ACC112 (cell line): ENCODE results near the gene ADGRV1.

Source experiments
- H2AFZ ChIP-seq: fragments of 200-600 bp; sonication (generic); one replicate; pipeline ENCODE4 v1.6.0; 2017; ENCODE audit warnings: antibody characterized with exemption, low read length; ENCODE audit not compliant: unreplicated experiment
- H3K27ac ChIP-seq: fragments of 200-600 bp; sonication (generic); 2 replicates; pipeline ENCODE4 v1.5.1; 2014; ENCODE audit warnings: low read depth, mild to moderate bottlenecking, antibody characterized with exemption, low read length, moderate library complexity
- H3K27me3 ChIP-seq: fragments of 200-600 bp; sonication (generic); 2 replicates; pipeline ENCODE4 v1.6.1; 2014; ENCODE audit warnings: mild to moderate bottlenecking, antibody characterized with exemption, low read length, moderate library complexity, mixed read lengths; ENCODE audit not compliant: insufficient read depth
- H3K36me3 ChIP-seq: fragments of 200-600 bp; sonication (generic); 2 replicates; pipeline ENCODE4 v1.6.1; 2016; ENCODE audit warnings: mild to moderate bottlenecking, antibody characterized with exemption, low read length, moderate library complexity, mixed read lengths; ENCODE audit not compliant: insufficient read depth
- H3K4me1 ChIP-seq: fragments of 200-600 bp; sonication (generic); one replicate; pipeline ENCODE4 v1.6.1; 2016; ENCODE audit warnings: low read length, mixed read lengths; ENCODE audit not compliant: insufficient read depth, unreplicated experiment, control insufficient read depth
- H3K4me3 ChIP-seq: fragments of 200-600 bp; sonication (generic); 2 replicates; pipeline ENCODE4 v1.5.1; 2014; ENCODE audit warnings: mild to moderate bottlenecking, low read depth, low read length
- H3K79me2 ChIP-seq: fragments of 200-600 bp; sonication (generic); one replicate; pipeline ENCODE4 v1.6.0; 2016; ENCODE audit warnings: low read length; ENCODE audit not compliant: control insufficient read depth, unreplicated experiment, insufficient read depth

The ADGRV1 gene

GRCh38 chr5:90553711-90554110 lies 4.9 kb upstream of the ADGRV1 start:
- H3K27ac ChIP-seq = no peak overlapping the region
- no peak overlapping the region for H3K4me3 ChIP-seq
- H3K36me3 ChIP-seq = no peaks in the 10 kb centered on the region
- no peaks in the 10 kb centered on the region for H3K4me1 ChIP-seq
- H3K79me2 ChIP-seq = no peaks in the 10 kb centered on the region
- no peak overlapping the region for H2AFZ ChIP-seq
- H3K27me3 ChIP-seq = peaks cover 91% of the 10 kb centered on the region

GRCh38 chr5:90554358-90555006 lies 4.1 kb upstream of the ADGRV1 start:
- Histone ChIP-seq H2AFZ (no peak overlapping the region), H3K79me2 (no peaks in the 10 kb centered on the region), H3K4me3 (no peak overlapping the region), H3K27ac (no peak overlapping the region), H3K36me3 (no peaks in the 10 kb centered on the region), H3K27me3 (peaks cover 92% of the 10 kb centered on the region), H3K4me1 (no peaks in the 10 kb centered on the region)

GRCh38 chr5:90555666-90556065 lies 2.9 kb upstream of the ADGRV1 start:
- Histone ChIP-seq H3K27me3 (peaks cover 96% of the 10 kb centered on the region), H3K79me2 (no peaks in the 10 kb centered on the region), H3K4me3 (no peak overlapping the region), H2AFZ (no peak overlapping the region), H3K36me3 (no peaks in the 10 kb centered on the region), H3K27ac (no peak overlapping the region), H3K4me1 (no peaks in the 10 kb centered on the region)

GRCh38 chr5:90557391-90557790 lies 1.2 kb upstream of the ADGRV1 start:
- peaks cover 99% of the 10 kb centered on the region for H3K27me3 ChIP-seq
- no peaks in the 10 kb centered on the region for H3K36me3 ChIP-seq
- H3K4me3 ChIP-seq = no peak overlapping the region
- H3K27ac ChIP-seq = no peak overlapping the region
- no peaks in the 10 kb centered on the region for H3K4me1 ChIP-seq
- H3K79me2 ChIP-seq = no peaks in the 10 kb centered on the region
- no peak overlapping the region for H2AFZ ChIP-seq

GRCh38 chr5:90557871-90558270 lies 726 bp upstream of the ADGRV1 start:
- H3K79me2 ChIP-seq = no peaks in the 10 kb centered on the region
- H3K36me3 ChIP-seq = no peaks in the 10 kb centered on the region
- peak overlapping the region; percentile 57 for H3K4me3 ChIP-seq
- peaks cover 98% of the 10 kb centered on the region for H3K27me3 ChIP-seq
- no peaks in the 10 kb centered on the region for H3K4me1 ChIP-seq
- no peak overlapping the region for H3K27ac ChIP-seq
- no peak overlapping the region for H2AFZ ChIP-seq

GRCh38 chr5:90560771-90561170 lies 2.2 kb downstream of the ADGRV1 start:
- no peak overlapping the region for H3K27ac ChIP-seq
- no peaks in the 10 kb centered on the region for H3K4me1 ChIP-seq
- H2AFZ ChIP-seq = no peak overlapping the region
- H3K79me2 ChIP-seq = no peaks in the 10 kb centered on the region
- H3K36me3 ChIP-seq = no peaks in the 10 kb centered on the region
- H3K27me3 ChIP-seq = peaks cover 91% of the 10 kb centered on the region
- no peak overlapping the region for H3K4me3 ChIP-seq

GRCh38 chr5:90561766-90562165 lies 3.2 kb downstream of the ADGRV1 start:
- H3K4me3 ChIP-seq = no peak overlapping the region
- H3K27ac ChIP-seq = no peak overlapping the region
- H3K36me3 ChIP-seq = no peaks in the 10 kb centered on the region
- peaks cover 87% of the 10 kb centered on the region for H3K27me3 ChIP-seq
- H2AFZ ChIP-seq = no peak overlapping the region
- no peaks in the 10 kb centered on the region for H3K79me2 ChIP-seq
- no peaks in the 10 kb centered on the region for H3K4me1 ChIP-seq

GRCh38 chr5:90562341-90562740 lies 3.7 kb downstream of the ADGRV1 start:
- Histone ChIP-seq H3K79me2 (no peaks in the 10 kb centered on the region), H2AFZ (no peak overlapping the region), H3K4me1 (no peaks in the 10 kb centered on the region), H3K27me3 (peaks cover 86% of the 10 kb centered on the region), H3K27ac (no peak overlapping the region), H3K4me3 (no peak overlapping the region), H3K36me3 (no peaks in the 10 kb centered on the region)

- Histone ChIP-seq H3K27me3 (peaks cover 80% of the 10 kb centered on the region), H2AFZ (no peak overlapping the region), H3K79me2 (no peaks in the 10 kb centered on the region), H3K4me3 (no peak overlapping the region), H3K27ac (no peak overlapping the region), H3K4me1 (no peaks in the 10 kb centered on the region), H3K36me3 (no peaks in the 10 kb centered on the region)
Observed at GRCh38 chr5:90563108-90563507, 4.5 kb downstream of the ADGRV1 start.

GRCh38 chr5:90565491-90565890 lies 6.9 kb downstream of the ADGRV1 start:
- Histone ChIP-seq H3K79me2 (no peaks in the 10 kb centered on the region), H3K27me3 (peaks cover 77% of the 10 kb centered on the region), H3K4me3 (no peak overlapping the region), H3K4me1 (no peaks in the 10 kb centered on the region), H3K36me3 (no peaks in the 10 kb centered on the region), H2AFZ (no peak overlapping the region), H3K27ac (no peak overlapping the region)

- Histone ChIP-seq H3K4me1 (no peaks in the 10 kb centered on the region), H3K4me3 (no peak overlapping the region)
Observed at GRCh38 chr5:90569084-90569483, 10.5 kb downstream of the ADGRV1 start.

More at GRCh38 chr5:90569084-90569483, 10.5 kb downstream of the ADGRV1 start:
- Histone ChIP-seq H3K79me2 (no peaks in the 10 kb centered on the region), H2AFZ (no peak overlapping the region), H3K27ac (no peak overlapping the region), H3K27me3 (peaks cover 77% of the 10 kb centered on the region), H3K36me3 (no peaks in the 10 kb centered on the region)
